AG04449 (cell line): ENCODE data around the gene ABR.

Experiments
- CTCF ChIA-PET: fragments of 350-600 bp; formaldehyde crosslinking; extraction: SDS; loops from one replicate; lab custom pipeline; 2021; ENCODE audit warnings: antibody characterized with exemption; lab: Yijun Ruan, JAX
- POLR2A ChIA-PET: fragments of 400-600, 350-600 bp; formaldehyde crosslinking; extraction: SDS; loops from one replicate; lab custom pipeline; 2020; ENCODE audit warnings: antibody characterized with exemption, inconsistent platforms; lab: Yijun Ruan, JAX
- DNase-seq: peaks from one replicate; pipeline ENCODE4 v3.0.0-alpha.2; 2010; ENCODE audit warnings: low read depth, low spot score
- H3K4me3 ChIP-seq: 2 replicates; pipeline ENCODE4 v1.5.1; 2011; ENCODE audit warnings: low read depth, mild to moderate bottlenecking, control low read depth, low read length
- TF ChIP-seq, protein P1 (sequence below): IDR thresholded peaks from one replicate; pipeline ENCODE4 v1.5.1; 2011; ENCODE audit warnings: mild to moderate bottlenecking, moderate library complexity, low read length, control low read depth, inconsistent platforms; ENCODE audit not compliant: insufficient read depth; ENCODE audit errors: missing control alignments

Gene ABR

DNA sequence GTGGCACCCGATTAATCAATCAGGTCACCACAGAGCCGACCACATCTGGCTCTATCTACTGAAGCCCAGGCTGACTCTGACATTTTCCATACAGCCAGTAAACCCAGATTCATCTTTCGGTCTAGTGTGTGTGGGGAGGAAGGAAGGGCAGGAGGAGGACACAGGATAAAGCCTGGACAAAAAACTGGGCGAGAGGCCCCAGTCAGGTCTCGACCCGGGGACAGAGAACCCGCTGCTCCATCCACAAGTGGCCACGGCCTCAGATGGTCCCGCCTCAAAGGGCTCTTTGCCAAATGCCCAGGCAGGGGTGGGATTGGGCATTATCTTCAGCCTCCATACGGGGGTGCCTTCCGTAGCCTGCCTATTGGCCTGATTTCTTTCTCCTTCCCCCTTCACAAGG, 7.8 kb downstream of the ABR start:
- CTCF ChIA-PET = interaction anchor here (2.2 kb wide), 1 partner anchor 15 kb away, joined by 6 read pairs; no protein-coding TSS in a partner anchor
- no peak for DNase-seq
- TF ChIP-seq, protein P1, sequence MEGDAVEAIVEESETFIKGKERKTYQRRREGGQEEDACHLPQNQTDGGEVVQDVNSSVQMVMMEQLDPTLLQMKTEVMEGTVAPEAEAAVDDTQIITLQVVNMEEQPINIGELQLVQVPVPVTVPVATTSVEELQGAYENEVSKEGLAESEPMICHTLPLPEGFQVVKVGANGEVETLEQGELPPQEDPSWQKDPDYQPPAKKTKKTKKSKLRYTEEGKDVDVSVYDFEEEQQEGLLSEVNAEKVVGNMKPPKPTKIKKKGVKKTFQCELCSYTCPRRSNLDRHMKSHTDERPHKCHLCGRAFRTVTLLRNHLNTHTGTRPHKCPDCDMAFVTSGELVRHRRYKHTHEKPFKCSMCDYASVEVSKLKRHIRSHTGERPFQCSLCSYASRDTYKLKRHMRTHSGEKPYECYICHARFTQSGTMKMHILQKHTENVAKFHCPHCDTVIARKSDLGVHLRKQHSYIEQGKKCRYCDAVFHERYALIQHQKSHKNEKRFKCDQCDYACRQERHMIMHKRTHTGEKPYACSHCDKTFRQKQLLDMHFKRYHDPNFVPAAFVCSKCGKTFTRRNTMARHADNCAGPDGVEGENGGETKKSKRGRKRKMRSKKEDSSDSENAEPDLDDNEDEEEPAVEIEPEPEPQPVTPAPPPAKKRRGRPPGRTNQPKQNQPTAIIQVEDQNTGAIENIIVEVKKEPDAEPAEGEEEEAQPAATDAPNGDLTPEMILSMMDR = no peak
- POLR2A ChIA-PET = no interaction called here
- no peak overlapping the region for H3K4me3 ChIP-seq

GRCh38 chr17:1170739-1171138, 9.0 kb downstream of the ABR start:
- no peak overlapping the region for H3K4me3 ChIP-seq
- TF ChIP-seq, protein P1 = no peak
- no peak for DNase-seq
- ChIA-PET CTCF (interaction anchor here (0.7 to 2.2 kb wide), 2 partner anchors 10 to 16 kb away, joined by 3 to 6 read pairs; no protein-coding TSS in a partner anchor), POLR2A (no interaction called here)

DNA sequence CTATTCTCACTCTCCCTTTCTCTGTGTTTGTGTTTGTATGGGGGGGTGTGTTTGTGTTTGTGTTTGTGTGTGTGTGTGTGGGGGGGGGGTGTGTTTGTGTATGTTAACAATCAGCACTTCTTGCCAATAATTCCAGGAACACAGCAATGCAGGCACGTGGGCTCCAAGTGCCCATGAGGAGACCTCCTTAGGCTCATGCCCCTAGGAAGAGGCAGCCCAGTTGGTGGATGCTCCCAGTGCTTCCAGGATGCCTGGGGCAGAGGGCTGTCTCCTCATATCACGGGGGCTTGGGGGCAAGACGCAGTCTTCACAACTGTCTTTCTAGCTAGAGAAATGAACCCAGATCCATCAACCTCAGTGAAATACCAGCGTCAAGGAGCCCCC, 9.9 kb downstream of the ABR start:
- POLR2A ChIA-PET = no interaction called here
- CTCF ChIA-PET = interaction anchor here (0.7 to 2.3 kb wide), 3 partner anchors 9 to 47 kb away, joined by 3 to 7 read pairs (median 3); no protein-coding TSS in a partner anchor
- no peak overlapping the region for H3K4me3 ChIP-seq
- no peak for DNase-seq
- TF ChIP-seq, protein P1 = no peak

DNA sequence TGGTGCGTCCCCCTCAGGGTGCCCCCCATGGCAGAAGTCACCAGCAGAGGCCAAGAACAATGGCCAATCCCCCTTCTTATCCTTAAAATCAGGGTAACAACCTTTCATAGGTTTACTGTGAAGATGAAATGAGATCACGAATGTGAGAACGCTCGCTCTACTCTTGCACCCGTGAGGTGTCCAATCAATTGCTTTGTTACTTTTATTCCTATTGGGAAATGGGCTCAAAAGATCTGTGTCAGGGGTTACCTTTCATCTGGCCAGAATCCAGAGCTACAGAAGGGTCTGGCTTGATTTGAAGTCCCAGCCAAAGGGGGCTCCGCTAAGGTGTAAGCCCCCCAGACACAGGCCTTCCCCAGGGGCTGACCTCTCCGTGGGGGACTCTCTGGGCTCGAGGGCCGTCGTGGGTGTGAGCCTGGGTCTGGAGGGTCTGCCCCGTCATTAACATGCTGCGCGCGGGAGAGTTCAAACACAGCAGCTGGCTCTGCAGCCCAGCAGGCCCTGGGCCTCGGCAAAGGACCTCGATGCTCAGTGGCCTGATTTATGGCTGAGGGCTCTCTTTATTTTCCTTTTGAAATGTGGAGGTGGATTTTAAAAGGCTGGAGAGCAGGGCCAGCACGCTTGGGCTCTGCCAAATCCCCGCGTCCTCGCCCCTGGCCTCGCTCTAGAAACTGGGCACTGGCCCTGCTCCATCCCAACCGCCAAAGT, 10.4 kb downstream of the ABR start:
- CTCF ChIA-PET = interaction anchor here (0.9 to 2.3 kb wide), 2 partner anchors 11 to 47 kb away, joined by 3 to 7 read pairs; no protein-coding TSS in a partner anchor
- no peak for DNase-seq
- no peak overlapping the region for H3K4me3 ChIP-seq
- POLR2A ChIA-PET = no interaction called here
- TF ChIP-seq, protein P1 = no peak

DNA sequence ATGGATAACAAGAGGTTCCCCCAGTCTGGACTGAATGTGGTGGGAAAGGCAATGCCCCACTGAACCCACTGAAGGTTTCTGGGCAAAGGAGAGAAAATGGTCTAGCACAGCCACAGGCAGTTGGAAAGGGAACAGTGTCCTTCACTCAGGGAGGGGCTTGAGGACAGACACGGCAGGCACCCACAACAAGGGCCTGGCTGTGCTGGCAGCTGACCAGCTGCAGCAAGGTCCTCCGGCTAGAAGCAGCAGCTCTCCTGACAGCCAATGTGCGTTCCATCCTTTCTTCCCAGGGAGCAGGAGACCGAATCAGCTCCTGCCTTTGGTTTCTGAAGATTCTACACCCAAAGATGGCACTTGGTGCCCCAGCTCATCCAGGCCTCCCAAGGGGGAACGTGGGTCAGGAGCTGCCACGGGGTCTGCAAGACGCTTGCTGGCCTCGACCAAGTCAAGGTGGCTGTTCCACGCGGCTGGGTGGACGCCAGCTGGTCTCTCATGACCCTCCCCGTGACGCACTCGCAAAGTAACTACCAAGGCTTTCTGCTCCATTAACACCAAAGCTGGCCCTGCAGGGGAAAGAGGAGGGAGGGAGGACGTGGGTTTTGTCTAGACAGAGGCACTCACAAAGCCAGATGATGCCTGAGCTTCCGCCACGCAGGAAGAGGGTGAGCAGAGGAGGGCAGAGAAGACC, 11.1 kb downstream of the ABR start:
- no peak for DNase-seq
- no peak overlapping the region for H3K4me3 ChIP-seq
- ChIA-PET POLR2A (no interaction called here), CTCF (interaction anchor here (0.9 to 2.3 kb wide), 2 partner anchors 19 to 46 kb away, joined by 6 to 7 read pairs; no protein-coding TSS in a partner anchor)
- TF ChIP-seq, protein P1 = no peak

DNA sequence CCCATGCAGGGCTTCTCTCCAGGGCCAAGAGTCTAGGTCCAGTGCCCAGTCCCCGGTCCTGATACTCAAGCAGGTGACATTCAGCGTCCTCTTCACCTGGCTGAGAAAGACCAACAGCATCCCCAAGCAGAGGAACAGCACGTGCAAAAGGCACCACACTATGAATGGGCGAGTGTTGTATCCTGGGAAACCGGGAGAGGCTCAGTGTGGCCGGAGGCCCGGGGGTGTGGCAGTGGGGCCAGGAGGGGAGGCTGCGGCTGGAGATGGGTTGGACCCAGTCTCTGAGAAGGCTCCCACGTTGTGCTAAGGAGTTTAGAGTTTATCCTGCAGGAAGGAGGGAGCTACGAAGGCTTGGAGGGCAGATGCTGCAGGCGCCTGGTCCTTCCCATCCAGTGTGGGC, 13.5 kb downstream of the ABR start:
- no peak for DNase-seq
- TF ChIP-seq, protein P1 = no peak
- ChIA-PET POLR2A (no interaction called here), CTCF (interaction anchor here (2.6 kb wide), 1 partner anchor 44 kb away, joined by 13 read pairs; no protein-coding TSS in a partner anchor)
- H3K4me3 ChIP-seq = no peak overlapping the region
